CD4-positive, alpha-beta T cell treated with Interleukin-17A for 1 hour (primary cell): ENCODE measurements around the gene ZP2.
"Not testable (repeated sequence)": the region's sequence is repeated elsewhere in the genome, so short reads cannot be mapped to it uniquely, and the experiment has no call there.

Experiments
- DNase-seq: peaks from one replicate; pipeline ENCODE4 v3.0.0-alpha.2; 2020

ZP2 gene

DNA sequence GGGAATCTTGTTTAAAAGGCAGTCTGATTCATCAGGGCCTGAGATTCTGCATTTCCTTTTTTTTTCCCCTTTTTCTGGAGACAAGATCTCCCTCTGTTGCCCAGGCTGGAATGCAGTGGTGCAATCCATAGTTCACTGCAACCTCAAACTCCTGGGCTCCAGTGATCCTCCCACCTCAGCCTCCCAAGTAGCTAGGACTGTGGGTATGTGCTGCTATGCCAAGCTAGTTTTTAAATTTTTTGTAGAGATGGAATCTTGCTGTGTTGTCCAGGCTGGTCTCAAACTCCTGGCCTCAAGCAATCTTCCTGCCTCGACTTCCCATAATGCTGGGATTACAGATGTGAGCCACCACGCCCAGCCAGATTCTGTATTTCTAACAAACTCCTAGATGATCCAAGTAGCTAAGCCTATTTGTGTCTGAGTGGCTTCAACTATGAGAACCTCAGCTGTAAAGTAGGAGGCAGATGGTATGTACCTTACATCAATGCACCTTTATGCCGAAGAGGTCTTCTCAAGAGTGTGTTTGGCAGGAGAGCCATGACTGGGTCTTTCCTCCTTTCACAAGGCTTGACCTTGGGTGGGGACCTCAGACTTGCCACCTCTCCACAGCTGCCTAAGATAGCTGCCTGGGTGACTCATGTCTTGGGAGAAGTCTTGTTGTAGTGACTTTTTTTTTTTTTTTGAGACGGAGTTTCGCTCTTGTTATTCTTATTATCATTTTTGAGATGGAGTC lies 42.0 kb downstream of the ZP2 start:
- DNase-seq: no peak

DNA sequence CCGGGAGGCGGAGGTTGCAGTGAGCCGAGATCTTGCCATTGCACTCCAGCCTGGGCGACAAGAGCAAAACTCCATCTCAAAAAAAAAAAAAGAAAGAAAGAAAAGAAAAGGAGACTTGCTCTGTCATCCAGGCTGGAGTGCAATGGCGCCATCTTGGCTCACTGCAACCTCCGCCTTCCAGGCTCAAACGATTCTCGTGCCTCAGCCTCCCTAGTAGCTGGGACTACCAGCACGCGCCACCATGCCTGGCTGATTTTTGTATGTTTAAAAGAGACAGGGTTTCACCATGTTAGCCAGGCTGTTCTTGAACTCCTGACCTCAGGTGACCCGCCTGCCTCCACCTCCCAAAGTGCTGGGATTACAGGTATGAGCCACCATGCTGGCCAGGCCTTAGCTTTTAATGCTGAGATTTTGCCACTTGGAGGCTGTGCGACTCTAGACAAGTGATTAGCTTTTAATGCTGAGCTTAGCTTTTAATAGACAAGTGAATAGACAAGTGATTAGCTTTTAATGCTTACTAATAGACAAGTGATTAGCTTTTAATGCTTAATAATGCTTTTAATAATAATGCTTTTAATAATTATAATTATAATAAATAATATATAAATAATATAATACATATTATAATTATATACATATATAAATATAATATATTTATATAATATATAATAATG lies 43.3 kb downstream of the ZP2 start:
- no peak for DNase-seq

DNA sequence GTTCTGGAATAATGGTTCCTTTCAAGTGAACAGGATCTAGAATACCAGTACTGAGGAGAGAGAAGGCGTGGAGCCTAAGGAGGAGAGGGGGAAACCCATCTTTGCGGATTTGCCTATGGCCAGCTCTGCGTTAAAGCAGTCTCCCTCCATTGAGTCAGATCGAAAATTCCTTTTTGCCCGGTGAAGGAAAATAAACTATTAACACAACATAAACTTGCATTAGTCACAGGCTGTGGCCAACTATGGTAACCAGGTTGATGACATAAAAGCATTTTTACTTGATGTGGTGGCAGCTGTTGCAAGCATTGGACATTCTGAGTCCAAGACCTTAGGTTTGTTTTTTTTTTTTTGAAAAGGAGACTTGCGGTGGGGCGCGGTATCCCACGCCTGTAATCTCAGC lies 44.0 kb downstream of the ZP2 start:
- DNase-seq: no peak

DNA sequence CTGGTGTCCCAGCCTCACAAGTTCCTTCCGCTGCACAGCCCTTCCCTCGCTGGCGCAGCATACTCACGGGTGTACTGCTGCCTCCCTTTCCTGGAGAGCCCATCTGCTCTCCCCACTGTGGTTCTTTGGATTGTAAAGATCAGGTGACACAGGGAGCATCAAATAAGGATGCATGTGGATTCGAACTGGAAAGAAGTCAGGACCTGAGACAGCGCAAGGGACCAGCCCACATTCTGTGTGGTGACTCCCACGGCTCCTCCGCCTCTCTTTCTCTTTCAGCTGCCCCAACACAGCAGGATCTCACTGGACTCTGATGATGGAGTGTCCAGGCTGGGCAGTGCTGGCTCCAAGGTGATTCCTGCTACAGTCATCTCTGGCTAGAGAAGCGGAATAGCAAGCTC lies 44.8 kb downstream of the ZP2 start:
- no peak for DNase-seq

DNA sequence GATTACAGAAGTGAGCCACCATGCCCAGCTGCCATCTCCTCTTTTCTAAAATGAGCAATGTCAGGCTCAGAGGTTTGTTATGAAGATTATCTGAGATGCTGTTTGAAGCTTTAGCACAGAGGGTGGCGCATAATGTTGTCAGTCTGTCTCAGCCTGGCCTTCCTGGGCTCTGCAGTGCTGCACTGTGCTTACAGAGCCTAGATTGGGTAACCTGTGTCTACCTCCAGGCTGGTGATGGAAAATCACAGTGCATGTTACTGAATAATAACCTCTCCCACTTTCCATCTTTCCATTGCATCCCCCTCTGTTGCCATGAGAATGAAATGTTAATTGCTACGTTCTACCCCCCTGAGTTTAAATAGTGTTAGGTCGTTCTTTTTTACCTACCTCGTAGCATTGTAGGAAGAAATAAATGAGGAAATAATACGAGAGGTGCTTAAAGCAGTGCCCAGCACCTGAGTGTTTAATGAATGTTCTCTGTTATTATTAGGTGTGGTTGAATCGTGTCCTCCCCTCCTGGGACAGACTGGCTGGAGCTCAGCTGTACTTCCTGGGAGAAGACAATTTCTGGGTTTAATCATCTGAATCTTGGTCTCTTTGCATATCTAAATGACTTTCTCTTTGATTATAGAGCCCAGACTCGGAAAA lies 46.7 kb downstream of the ZP2 start:
- no peak for DNase-seq

GRCh38 chr16:21163576-21163975 lies 47.8 kb downstream of the ZP2 start:
- DNase-seq: no peak

- no peak for DNase-seq
These were observed 48.7 kb downstream of the ZP2 start for GRCh38 chr16:21162661-21163151.

- DNase-seq: no peak
These were observed 50.2 kb downstream of the ZP2 start for GRCh38 chr16:21161211-21161610.

DNA sequence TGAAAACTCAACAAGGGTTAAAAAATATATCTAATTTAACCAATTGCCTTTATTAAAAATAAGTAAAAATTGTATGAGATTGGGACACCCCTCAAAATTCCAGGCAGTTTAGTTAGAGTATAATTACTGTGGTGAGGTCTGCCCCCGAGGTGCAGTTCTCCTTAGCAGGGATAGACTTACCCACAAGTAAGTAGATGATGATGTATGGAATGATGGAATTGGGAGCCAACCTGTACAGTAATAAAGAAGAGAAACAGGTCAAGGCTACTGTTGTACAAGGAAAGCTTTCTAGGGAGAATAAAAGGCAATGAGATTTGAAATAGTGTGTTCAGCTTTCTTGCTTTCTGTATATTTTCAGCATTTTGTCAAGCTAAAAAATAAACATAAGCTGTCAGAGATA lies 51.1 kb downstream of the ZP2 start:
- DNase-seq: no peak

DNA sequence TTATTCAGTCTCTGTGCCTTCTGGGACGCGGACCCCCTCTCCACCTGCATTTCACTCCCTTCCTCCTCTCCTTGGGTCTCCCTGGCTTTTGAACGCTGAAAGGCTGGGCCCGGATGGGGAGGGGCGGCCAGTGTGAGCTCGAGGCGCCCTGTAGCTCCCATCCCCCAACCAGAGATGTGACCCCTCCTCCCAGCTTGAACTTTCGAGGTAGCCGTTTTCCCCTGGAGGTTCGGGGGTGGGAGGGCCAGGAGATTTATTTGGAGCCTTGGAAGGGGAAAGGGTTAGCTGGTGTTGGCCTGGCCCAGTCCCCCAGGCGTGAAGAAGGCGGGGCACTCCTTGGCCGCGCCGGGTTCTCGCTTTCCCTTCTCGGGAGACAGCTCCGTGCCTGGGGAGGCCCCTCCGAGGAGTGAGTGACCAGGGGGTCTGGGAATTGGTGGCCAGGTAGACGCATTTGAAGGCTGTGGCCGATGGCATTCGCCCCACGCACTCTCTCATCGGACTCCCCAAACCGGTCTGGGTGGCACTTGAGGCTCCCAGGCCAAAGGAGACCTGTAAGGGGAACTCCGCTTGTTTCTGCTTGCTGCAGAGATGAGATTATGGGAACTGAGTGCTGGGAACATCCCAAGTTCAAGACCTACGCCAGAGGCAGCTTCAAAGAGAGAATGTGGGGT lies 52.0 kb downstream of the ZP2 start:
- peak; percentile 5 for DNase-seq

DNA sequence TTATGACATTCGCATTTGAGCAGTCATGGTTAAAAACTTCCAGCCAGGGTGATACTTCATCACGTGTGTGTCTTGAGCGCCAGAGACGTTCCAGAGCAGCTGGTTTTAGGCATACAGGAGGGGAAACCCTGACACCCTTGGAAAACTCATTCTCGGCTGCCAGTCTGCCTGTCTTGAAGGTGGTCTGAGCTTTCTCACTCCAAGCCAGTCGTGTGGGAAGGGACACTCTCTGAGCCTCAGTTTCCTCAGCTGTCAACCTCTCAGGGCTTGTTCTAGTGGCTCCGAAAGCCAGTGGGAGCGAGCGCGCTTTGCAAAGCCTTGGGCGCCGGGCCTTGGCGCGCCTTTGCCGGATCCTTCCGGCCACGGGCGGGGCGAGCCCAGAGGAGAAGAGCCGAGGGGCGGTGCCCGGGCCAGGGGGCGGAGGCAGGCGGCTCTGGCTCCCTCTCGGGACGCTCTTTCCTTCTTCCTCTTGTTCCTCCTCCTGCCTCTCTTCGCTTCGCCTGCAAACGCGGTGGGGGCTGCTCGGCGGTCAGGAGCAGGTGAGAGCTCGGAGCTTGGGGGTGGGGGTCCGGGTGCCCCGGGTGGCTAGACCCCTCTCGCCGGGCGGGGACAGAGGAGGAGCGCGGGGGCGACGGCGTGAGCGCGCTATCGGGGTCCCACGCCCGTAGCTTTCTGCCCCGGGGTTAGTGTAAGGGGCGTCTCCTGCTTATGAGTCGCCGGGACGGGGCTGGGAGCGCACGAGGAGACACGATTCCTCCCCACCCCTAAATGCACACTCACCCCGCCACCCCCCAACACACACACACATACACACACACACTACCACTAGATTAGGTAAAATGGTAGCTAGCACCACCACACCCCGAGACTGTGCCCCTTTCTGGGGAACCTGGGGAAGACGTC lies 52.9 kb downstream of the ZP2 start, which contains the start of gene LDAF1:
LDAF1 (plus strand) TSS at position 467 of the 903 bp plus-strand sequence. CDS start 2,509 bp downstream, outside the sequence.
- DNase-seq: peak; percentile 69

GRCh38 chr16:21157632-21158031 lies 53.7 kb downstream of the ZP2 start:
- DNase-seq: no peak

DNA sequence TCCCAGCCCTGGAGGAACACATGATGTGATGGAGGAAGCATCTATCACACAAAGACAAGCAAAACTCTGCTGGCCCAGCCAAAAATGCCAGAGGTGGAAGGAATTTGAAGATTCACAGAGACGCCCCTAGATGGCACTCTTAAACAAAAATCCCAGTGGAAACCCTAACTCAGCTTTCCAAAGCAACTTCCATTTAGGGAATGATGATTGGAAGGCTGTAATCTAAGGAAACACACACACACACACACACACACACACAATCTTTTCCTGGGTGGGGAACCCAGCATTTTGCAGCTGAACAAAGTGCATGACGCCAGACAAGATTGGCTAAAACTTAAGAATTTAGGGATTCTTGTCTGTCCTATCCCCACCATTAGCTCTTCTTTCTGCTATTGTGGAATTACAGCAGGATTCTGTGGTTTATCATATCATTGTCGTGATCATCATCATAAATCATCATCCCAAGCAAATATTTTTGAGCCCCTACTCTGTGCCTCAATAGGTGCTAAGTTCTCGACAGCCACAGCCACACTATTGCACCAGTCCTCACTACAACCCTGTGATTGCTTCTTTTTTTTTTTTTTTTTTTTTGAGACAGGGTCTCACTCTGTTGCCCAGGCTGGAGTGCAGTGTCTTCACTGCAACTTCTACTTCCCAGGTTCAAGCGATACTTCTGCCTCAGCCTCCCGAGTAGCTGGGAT lies 54.5 kb downstream of the ZP2 start:
- DNase-seq: peak; percentile 26

DNA sequence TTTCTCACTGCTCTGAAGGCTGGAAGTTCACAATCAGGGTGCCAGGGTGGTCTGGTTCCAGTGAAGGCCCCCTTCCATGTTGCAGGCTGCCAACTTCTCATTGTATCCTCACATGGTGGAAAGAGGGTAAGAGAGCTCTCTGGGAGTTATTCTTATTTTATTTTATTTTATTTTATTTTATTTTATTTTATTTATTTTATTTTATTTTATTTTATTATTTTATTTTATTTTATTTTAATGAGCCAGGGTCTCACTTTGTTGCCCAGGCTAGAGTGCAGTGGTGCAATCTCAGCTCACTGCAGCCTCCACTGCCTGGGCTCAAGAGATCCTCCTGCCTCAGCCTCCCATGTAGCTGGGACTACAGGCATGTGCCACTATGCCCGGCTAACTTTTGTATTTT lies 55.4 kb downstream of the ZP2 start:
- DNase-seq: not testable (repeated sequence)

GRCh38 chr16:21153124-21153729 lies 58.1 kb downstream of the ZP2 start:
- not testable (repeated sequence) for DNase-seq

DNA sequence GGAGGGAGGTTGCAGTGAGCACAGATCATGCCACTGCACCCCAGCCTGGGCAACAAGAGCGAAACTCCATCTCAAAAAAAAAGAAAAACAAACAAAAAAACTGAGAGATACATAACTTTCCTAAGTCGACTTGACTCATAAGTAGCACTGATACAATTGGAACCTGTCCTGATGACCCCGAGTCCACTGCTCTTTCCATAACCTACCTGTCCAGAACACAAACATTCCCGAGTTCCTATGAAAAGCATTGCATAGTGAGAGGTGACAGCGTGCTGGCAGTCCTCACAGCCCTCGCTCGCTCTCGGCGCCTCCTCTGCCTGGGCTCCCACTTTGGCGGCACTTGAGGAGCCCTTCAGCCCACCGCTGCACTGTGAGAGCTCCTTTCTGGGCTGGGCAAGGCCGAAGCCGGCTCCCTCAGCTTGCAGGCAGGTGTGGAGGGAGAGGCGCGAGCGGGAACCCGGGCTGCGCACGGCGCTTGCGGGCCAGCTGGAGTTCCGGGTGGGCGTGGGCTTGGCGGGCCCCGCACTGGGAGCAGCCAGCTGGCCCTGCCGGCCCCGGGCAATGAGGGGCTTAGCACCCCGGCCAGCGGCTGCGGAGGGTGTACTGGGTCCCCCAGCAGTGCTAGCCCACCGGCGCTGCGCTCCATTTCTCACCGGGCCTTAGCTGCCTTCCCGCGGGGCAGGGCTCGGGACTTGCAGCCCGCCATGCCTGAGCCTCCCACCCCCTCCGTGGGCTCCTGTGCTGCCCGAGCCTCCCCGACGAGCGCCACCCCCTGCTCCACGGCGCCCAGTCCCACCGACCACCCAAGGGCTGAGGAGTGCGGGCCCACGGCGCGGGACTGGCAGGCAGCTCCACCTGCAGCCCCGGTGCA lies 59.0 kb downstream of the ZP2 start:
- not testable (repeated sequence) for DNase-seq

DNA sequence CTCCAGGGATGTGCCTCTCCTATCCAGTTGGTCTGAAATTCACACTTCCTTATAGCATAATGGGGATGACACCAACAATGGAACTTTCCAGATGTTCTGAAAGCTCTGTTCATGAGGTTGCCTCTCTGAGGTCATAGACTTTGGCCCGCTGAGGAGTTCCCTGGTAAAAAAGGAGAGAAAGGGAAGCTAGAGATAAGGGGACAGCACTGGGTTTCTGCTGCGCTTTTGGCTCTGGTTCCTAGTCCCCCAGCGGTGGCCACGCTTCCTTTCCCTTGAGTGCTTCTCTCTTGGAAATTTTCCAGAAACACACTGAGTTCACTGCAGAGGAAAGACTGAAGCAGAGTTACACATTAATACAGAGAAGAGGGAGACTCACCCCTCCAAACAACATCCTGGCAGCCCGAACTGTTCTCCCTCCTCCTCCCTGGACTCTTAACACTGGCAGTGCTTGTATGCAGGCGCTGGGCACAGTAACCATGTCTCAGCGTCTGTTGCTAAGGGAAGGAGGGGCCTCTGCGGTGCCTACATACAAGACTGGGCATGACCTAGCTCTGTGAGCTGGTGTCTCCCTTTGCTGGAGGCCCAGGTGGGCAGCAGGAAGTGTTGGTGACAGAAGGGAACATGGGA lies 60.9 kb downstream of the ZP2 start, which contains the start of gene DNAH3:
DNAH3 (minus strand) TSS at position 472 of the 627 bp plus-strand sequence. CDS start 527 bp downstream, outside the sequence.
- no peak for DNase-seq
